Measurements from ENCODE around the gene EMILIN1. TPM values are rescaled to one million over a fixed set of nuclear protein-coding genes. Genes with fewer than 3 reads are reported as not detected.

EMILIN1 gene
- total and polyA plus RNA-seq, 10 of the 15 experiments (the other 5 are each of a cell fraction or from before 2014, with no cell fraction given), result 0.01 to 2.3 (median 1.2) TPM; not detected in 2

- no peak; the same call in 1 of the 2 replicates for TF ChIP-seq MLLT1 (IDR thresholded peaks at IDR 0.05)
- peak; percentile 77 to 79; a peak in 3 of 4 replicates for TF ChIP-seq IKZF2 (IDR thresholded peaks at IDR 0.05)
- no peak for TF ChIP-seq NFIC (IDR thresholded peaks at IDR 0.05; ENCODE audit: low read depth, low read length)
- no peak for TF ChIP-seq ZBTB33 (IDR thresholded peaks at IDR 0.05)
- TF ChIP-seq ZNF24 (IDR thresholded peaks at IDR 0.05), result peak; percentile 100
- 0 out of 2 replicates have a peak, but pooled peaks have one; percentile 28 for TF ChIP-seq SMAD5 (IDR thresholded peaks at IDR 0.05; ENCODE audit: low read depth)
Measured at GRCh38 chr2:27050281-27050995, 28.0 kb upstream of the EMILIN1 start (continued).

All from GM12878 (cell line).